ENCODE results near the gene SYTL5.
A peak's percentile ranks its signal among the peaks of the same experiment; 100 is the strongest.

SYTL5 gene

GRCh38 chrX:38087594-38087993 is 81.2 kb downstream of the SYTL5 start:
- DNase-seq (ENCODE audit: low read depth, low spot score) = no peak

GRCh38 chrX:38089173-38089982 is 83.0 kb downstream of the SYTL5 start:
- DNase-seq (ENCODE audit: low read depth, low spot score) = no peak

DNA sequence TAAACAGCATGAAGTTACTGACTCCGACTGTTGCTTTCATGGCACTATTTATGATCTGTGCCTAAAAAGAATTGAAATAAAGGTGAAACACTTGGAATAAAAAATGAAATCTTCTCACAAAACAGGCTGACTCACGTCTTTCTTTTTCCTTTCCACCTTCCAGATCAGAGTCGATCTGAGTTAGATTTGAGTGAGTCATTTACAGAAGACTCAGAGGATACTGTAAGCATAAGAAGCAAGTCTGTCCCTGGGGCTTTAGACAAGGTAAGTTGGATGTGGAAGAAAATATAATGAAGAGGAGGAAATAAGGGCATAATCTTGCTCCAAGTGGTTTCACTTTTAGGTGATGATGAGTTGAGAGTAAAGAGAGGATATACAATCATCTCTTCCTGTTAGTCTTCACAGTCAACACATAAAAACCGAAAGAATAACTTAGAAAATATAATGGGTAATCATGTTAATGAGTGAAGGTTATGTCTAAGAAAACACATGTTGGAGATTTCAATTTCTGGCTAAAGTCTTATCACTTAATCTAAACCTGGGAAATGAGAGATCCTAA is 89.7 kb downstream of the SYTL5 start:
- peak; percentile 29 for DNase-seq (ENCODE audit: low read depth, low spot score)

DNA sequence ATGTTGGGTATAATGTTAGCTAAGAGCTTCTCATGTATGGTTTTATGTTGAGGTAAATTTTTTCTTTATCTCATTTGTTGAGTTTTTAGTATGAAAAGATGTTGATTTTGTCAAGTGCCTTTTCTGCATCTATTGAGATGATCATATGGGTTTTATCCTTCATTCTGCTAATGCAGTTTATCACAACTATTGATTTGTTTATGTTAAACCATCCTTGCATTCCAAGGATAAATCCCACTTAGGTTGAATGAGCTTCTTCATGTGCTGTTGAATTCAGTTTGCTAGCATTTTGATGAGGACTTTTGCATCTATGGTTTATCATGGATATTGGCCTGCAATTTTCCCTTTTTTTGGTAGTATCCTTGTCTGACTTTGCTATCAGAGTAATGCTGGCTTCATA is 93.3 kb downstream of the SYTL5 start:
- DNase-seq (ENCODE audit: low read depth, low spot score) = no peak

DNA sequence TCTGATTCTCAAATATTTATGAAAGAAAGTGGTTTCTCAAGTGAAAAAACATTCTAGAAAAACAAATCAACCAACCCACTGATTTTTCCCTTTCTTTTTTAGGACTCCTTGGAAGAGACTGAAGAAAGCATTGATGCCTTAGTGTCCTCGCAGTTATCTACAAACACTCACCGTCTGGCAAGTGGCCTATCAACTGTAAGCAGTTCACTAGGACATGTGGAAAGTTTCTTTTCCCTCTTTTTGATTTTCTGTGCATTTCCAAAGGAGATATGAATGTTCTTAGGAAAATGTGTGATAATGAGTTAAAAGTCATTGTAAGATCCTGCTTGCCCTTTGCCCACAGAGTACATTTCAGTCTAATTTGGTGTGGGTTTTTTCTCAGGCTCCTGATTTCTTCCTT is 95.9 kb downstream of the SYTL5 start:
- no peak for DNase-seq (ENCODE audit: low read depth, low spot score)

- no peak for DNase-seq (ENCODE audit: low read depth, low spot score)
These were observed 96.5 kb downstream of the SYTL5 start for GRCh38 chrX:38102875-38103274.

DNA sequence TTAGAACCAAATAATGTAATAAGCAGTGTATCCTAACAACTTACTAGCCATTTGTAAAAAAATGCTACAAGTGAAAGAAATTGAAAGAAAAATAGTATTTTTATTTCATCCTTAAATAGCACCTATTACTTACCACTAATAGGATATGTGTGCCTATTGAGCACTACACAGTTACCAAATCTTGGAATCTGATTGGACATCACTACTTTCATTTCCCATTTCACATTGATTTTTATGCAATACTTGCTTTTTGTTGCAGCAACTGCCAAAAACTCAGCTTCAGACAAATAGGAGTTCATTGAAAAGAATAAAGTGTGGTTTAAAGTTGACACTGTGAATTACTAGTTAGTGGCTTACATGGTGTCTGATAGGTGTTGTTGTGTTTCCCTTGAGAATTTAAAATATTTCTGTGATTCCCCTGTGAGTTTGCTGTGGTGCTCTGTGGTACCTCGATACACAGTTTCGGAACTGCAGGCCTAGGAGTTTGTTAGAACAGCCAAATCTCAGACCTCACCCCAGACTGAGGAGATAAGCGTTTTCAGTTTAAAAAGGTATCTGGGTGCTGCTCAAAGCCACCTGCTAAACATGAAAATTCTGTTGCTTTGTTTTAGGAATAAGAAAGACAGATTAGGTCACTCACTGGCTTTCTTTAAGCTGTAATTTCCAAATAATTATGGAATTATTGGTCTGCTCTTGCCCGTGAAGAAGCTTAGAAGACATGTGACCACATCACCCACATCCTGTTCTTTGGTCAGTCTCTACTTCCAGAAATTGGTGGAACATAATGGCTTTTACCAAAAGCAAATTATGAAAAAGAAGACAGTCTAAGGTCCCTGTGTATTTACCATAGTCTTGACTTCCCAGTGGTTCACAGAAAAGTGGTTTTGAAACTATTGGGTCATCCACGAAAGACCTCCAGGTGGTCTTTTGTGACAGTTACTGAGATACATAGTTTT is 97.8 kb downstream of the SYTL5 start:
- no peak for DNase-seq (ENCODE audit: low read depth, low spot score)

GRCh38 chrX:38105216-38105725 is 98.9 kb downstream of the SYTL5 start:
- no peak for DNase-seq (ENCODE audit: low read depth, low spot score)

GRCh38 chrX:38106991-38107655 is 100.8 kb downstream of the SYTL5 start:
- DNase-seq (ENCODE audit: low read depth, low spot score) = no peak

GRCh38 chrX:38108364-38108763 is 102.0 kb downstream of the SYTL5 start:
- no peak for DNase-seq (ENCODE audit: low read depth, low spot score)

DNA sequence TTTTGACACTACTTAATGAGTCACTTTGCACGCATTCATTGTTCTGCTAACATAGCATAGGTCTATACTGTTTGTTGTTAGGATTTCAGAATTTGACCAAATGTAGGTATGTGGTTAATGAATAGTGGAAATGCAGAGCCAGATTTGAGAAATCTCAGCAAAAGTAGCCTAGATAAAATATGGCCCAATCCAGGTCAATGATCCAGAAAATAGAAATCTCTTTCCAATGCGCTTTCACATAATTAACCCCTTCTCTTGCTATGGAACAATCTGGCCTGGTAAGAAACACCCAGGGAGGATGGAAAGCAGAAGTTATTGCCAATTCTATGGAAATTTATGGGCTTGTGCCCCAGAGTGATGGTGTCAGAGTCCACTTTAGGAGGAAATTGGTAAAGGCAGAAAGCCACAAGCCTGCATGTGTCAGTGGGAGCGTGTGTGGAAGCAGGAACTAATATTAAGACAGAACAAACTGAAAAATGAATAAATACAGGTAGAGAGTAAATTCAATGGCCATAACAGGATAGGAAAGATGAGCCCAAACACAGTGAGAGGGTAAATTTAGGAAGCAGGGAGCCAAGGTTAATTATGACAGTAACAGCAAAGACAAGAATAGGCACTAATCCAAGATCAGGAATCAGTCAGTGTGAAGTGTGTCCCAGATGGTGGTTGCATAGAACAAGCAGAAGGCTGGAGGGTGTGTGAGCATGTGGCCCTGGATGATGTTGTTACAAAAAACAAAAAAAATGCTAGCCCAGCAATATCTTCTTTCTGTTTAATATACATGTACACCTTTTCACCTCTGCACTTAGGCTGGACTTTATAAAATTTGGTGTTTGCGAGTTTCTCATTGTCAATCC is 102.9 kb downstream of the SYTL5 start:
- DNase-seq (ENCODE audit: low read depth, low spot score) = no peak

DNA sequence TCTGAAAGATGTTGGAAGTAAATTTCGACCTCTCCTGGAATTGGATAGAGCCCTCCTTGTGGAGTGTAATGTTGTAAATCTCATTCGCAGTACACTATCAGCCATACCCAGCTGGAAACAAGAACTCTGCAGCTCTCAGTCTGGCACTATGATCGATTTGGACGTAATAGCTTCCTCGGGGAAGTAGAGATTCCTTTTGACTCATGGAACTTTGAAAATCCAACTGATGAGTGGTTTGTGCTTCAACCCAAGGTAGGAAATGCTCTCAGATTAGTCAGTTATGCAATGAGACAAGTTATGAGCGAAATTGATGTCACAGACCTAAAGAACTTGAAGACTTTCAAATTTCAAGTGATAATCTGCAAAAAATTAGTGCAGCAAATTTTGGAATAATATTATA is 103.9 kb downstream of the SYTL5 start:
- DNase-seq (ENCODE audit: low read depth, low spot score) = no peak

- no peak for DNase-seq (ENCODE audit: low read depth, low spot score)
These were observed 104.8 kb downstream of the SYTL5 start for GRCh38 chrX:38111196-38111595.

GRCh38 chrX:38112566-38112965 is 106.2 kb downstream of the SYTL5 start:
- no peak for DNase-seq (ENCODE audit: low read depth, low spot score)

- no peak for DNase-seq (ENCODE audit: low read depth, low spot score)
These were observed 110.4 kb downstream of the SYTL5 start for GRCh38 chrX:38116706-38117105.

- DNase-seq (ENCODE audit: low read depth, low spot score) = peak; percentile 58
These were observed 111.1 kb downstream of the SYTL5 start for GRCh38 chrX:38117485-38117884.

- DNase-seq (ENCODE audit: low read depth, low spot score) = no peak
These were observed 117.6 kb downstream of the SYTL5 start for GRCh38 chrX:38124000-38124399.

- DNase-seq (ENCODE audit: low read depth, low spot score) = no peak
These were observed 119.8 kb downstream of the SYTL5 start for GRCh38 chrX:38126179-38126578.

DNA sequence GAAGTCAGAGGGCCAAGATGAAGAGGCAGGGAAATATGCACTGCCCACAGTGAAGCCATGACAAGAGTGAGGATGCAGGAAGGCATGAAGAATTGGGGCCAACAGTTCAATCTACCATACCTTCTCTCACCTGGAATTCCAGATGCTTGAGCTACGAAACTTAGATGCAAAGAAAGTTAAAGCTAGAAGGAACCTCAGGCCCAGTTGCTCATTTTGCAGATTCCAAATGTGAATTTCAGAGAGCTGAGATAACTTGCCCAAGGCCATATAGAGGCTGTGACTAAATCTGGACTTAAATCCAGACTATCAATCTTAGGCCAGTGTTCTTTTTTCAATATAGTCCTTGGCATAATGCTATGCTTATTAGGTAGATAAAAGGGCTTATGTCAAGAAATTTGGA is 121.6 kb downstream of the SYTL5 start:
- DNase-seq (ENCODE audit: low read depth, low spot score) = no peak

DNA sequence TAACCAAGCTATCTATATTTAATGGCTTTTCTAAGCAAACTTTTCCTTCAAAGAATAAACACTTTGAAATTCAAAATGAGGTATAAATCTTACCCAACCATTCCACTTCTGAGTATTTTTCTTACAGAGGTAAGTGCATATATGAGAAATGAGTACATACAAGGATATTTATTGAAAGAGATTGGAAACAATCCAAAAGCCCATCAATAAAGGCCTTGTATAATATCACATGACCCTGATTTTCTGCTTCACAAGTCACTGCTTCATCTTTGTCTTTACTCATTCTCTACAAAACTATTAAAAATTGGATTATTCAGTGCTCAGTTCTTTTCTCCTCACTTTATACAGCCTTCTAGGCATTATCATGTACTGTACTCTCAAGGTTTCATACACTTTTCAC is 123.0 kb downstream of the SYTL5 start:
- no peak for DNase-seq (ENCODE audit: low read depth, low spot score)

Measured in astrocyte of the hippocampus (primary cell).